Measurements from ENCODE around the gene DCTN4.

Gene DCTN4

GRCh38 chr5:150694612-150695011 lies 64.2 kb downstream of the DCTN4 start:
- Histone ChIP-seq H3K9me3 (ENCODE audit: severe bottlenecking) (no peaks in the 10 kb centered on the region), H3K27me3 (ENCODE audit: insufficient read depth, poor library complexity, severe bottlenecking) (no peaks in the 10 kb centered on the region), H3K4me1 (ENCODE audit: insufficient read depth, poor library complexity, severe bottlenecking) (peaks cover 2% of the 10 kb centered on the region), H3K36me3 (ENCODE audit: low read depth) (peaks cover 96% of the 10 kb centered on the region), H3K4me3 (ENCODE audit: severe bottlenecking) (no peak overlapping the region), H3K27ac (ENCODE audit: poor library complexity, severe bottlenecking) (no peak overlapping the region)
- ATAC-seq (ENCODE audit: low read depth) (no peak), DNase-seq (ENCODE audit: low spot score) (no peak)
- no peak for TF ChIP-seq CTCF (IDR thresholded peaks at IDR 0.05; ENCODE audit: poor library complexity, severe bottlenecking)

GRCh38 chr5:150692276-150692675 lies 66.5 kb downstream of the DCTN4 start:
- Histone ChIP-seq H3K4me1 (ENCODE audit: insufficient read depth, poor library complexity, severe bottlenecking) (no peaks in the 10 kb centered on the region), H3K9me3 (ENCODE audit: severe bottlenecking) (no peaks in the 10 kb centered on the region), H3K4me3 (ENCODE audit: severe bottlenecking) (no peak overlapping the region), H3K36me3 (ENCODE audit: low read depth) (peaks cover 75% of the 10 kb centered on the region), H3K27ac (ENCODE audit: poor library complexity, severe bottlenecking) (no peak overlapping the region), H3K27me3 (ENCODE audit: insufficient read depth, poor library complexity, severe bottlenecking) (no peaks in the 10 kb centered on the region)
- DNase-seq (ENCODE audit: low spot score) (no peak), ATAC-seq (ENCODE audit: low read depth) (no peak)
- TF ChIP-seq CTCF (IDR thresholded peaks at IDR 0.05; ENCODE audit: poor library complexity, severe bottlenecking): no peak

GRCh38 chr5:150690760-150691159 lies 68.1 kb downstream of the DCTN4 start:
- TF ChIP-seq CTCF (IDR thresholded peaks at IDR 0.05; ENCODE audit: poor library complexity, severe bottlenecking): no peak
- H3K36me3 ChIP-seq (ENCODE audit: low read depth): peaks cover 60% of the 10 kb centered on the region
- no peak overlapping the region for H3K4me3 ChIP-seq (ENCODE audit: severe bottlenecking)
- H3K9me3 ChIP-seq (ENCODE audit: severe bottlenecking): no peaks in the 10 kb centered on the region
- no peak overlapping the region for H3K27ac ChIP-seq (ENCODE audit: poor library complexity, severe bottlenecking)
- DNase-seq (ENCODE audit: low spot score): no peak
- no peak for ATAC-seq (ENCODE audit: low read depth)
- H3K27me3 ChIP-seq (ENCODE audit: insufficient read depth, poor library complexity, severe bottlenecking): no peaks in the 10 kb centered on the region
- H3K4me1 ChIP-seq (ENCODE audit: insufficient read depth, poor library complexity, severe bottlenecking): no peaks in the 10 kb centered on the region

GRCh38 chr5:150689120-150689519 lies 69.7 kb downstream of the DCTN4 start:
- Histone ChIP-seq H3K4me3 (ENCODE audit: severe bottlenecking) (no peak overlapping the region), H3K27me3 (ENCODE audit: insufficient read depth, poor library complexity, severe bottlenecking) (no peaks in the 10 kb centered on the region), H3K9me3 (ENCODE audit: severe bottlenecking) (no peaks in the 10 kb centered on the region), H3K27ac (ENCODE audit: poor library complexity, severe bottlenecking) (no peak overlapping the region), H3K4me1 (ENCODE audit: insufficient read depth, poor library complexity, severe bottlenecking) (no peaks in the 10 kb centered on the region), H3K36me3 (ENCODE audit: low read depth) (peaks cover 43% of the 10 kb centered on the region)
- no peak for DNase-seq (ENCODE audit: low spot score)
- no peak for ATAC-seq (ENCODE audit: low read depth)
- no peak for TF ChIP-seq CTCF (IDR thresholded peaks at IDR 0.05; ENCODE audit: poor library complexity, severe bottlenecking)

GRCh38 chr5:150676578-150676977 lies 82.2 kb downstream of the DCTN4 start:
- Histone ChIP-seq H3K27ac (ENCODE audit: poor library complexity, severe bottlenecking) (no peak overlapping the region), H3K36me3 (ENCODE audit: low read depth) (no peaks in the 10 kb centered on the region), H3K4me3 (ENCODE audit: severe bottlenecking) (no peak overlapping the region), H3K9me3 (ENCODE audit: severe bottlenecking) (no peaks in the 10 kb centered on the region), H3K4me1 (ENCODE audit: insufficient read depth, poor library complexity, severe bottlenecking) (peaks cover 9% of the 10 kb centered on the region), H3K27me3 (ENCODE audit: insufficient read depth, poor library complexity, severe bottlenecking) (no peaks in the 10 kb centered on the region)
- DNase-seq (ENCODE audit: low spot score) (no peak), ATAC-seq (ENCODE audit: low read depth) (no peak)
- TF ChIP-seq CTCF (IDR thresholded peaks at IDR 0.05; ENCODE audit: poor library complexity, severe bottlenecking): no peak
